DND-41 (cell line): Measurements from ENCODE around the gene SLFN12L.
"Not testable (repeated sequence)": the region's sequence is repeated elsewhere in the genome, so short reads cannot be mapped to it uniquely, and the experiment has no call there.

ENCODE experiments used
- ATAC-seq: fragments of 200-7000 bp; cut with Tn5 transposase; 3 replicates; pipeline ENCODE4 v1.9.1; 2021; ENCODE audit warnings: low read depth; ENCODE audit not compliant: insufficient read depth
- DNase-seq: peaks from one replicate; pipeline ENCODE4 v3.0.0-alpha.2; 2020
- H2AFZ ChIP-seq: 2 replicates; pipeline ENCODE4 v1.6.0; 2012; ENCODE audit warnings: low read depth, low read length
- H3K27ac ChIP-seq: 2 replicates; pipeline ENCODE4 v1.5.1; 2012; ENCODE audit warnings: low read length, inconsistent platforms
- H3K27me3 ChIP-seq: fragments of 200-600 bp; sonication (generic); 2 replicates; pipeline ENCODE4 v1.6.0; 2012; ENCODE audit warnings: low read length, mild to moderate bottlenecking, inconsistent platforms; ENCODE audit not compliant: insufficient read depth, poor library complexity
- H3K36me3 ChIP-seq: 2 replicates; pipeline ENCODE4 v1.5.1; 2012; ENCODE audit warnings: low read length, inconsistent platforms; ENCODE audit not compliant: insufficient read depth
- H3K4me1 ChIP-seq: 2 replicates; pipeline ENCODE4 v1.5.1; 2012; ENCODE audit warnings: mild to moderate bottlenecking, low read length; ENCODE audit not compliant: insufficient read depth
- H3K4me2 ChIP-seq: 2 replicates; pipeline ENCODE4 v1.6.0; 2012; ENCODE audit warnings: mild to moderate bottlenecking, moderate library complexity, low read length, inconsistent platforms; ENCODE audit not compliant: insufficient read depth
- H3K4me3 ChIP-seq, 2 experiments: fragments of 200-600 bp in 1 of 2; shearing (Covaris generic) in 1 of 2; 2 replicates each; pipeline ENCODE4 v1.5.1; 2012 to 2016; ENCODE audit warnings: inconsistent platforms in 2 of 2, low read length in 2 of 2, mild to moderate bottlenecking in 2 of 2, low read depth in 1 of 2, moderate library complexity in 1 of 2
- H3K79me2 ChIP-seq: 2 replicates; pipeline ENCODE4 v1.6.0; 2012; ENCODE audit warnings: low read length, inconsistent platforms; ENCODE audit not compliant: insufficient read depth
- H3K9ac ChIP-seq: 2 replicates; pipeline ENCODE4 v1.6.0; 2012; ENCODE audit warnings: low read depth, mild to moderate bottlenecking, inconsistent platforms, low read length, moderate library complexity
- H3K9me3 ChIP-seq: 2 replicates; pipeline ENCODE4 v1.5.1; 2012; ENCODE audit warnings: low read length, moderate library complexity, mild to moderate bottlenecking, inconsistent platforms; ENCODE audit not compliant: insufficient read depth, severe bottlenecking
- H4K20me1 ChIP-seq: 2 replicates; pipeline ENCODE4 v1.6.0; 2012; ENCODE audit warnings: low read length; ENCODE audit not compliant: insufficient read depth
- CTCF ChIP-seq: IDR thresholded peaks from 2 replicates; pipeline ENCODE4 v1.5.1; 2012; ENCODE audit warnings: borderline replicate concordance, low read length, moderate library complexity, mild to moderate bottlenecking; ENCODE audit not compliant: poor library complexity, severe bottlenecking; ENCODE audit errors: extremely low read depth
- EZH2 ChIP-seq: IDR thresholded peaks from 3 replicates; pipeline ENCODE4 v1.6.1; 2012; ENCODE audit warnings: borderline replicate concordance, low read depth, mild to moderate bottlenecking, moderate library complexity, low read length, inconsistent platforms; ENCODE audit not compliant: severe bottlenecking

Gene SLFN12L

GRCh38 chr17:35468475-35468874 lies 69.0 kb downstream of the SLFN12L start:
- Histone ChIP-seq H3K9me3 (no peaks in the 10 kb centered on the region), H4K20me1 (no peaks in the 10 kb centered on the region), H3K4me3 (no peak overlapping the region), H3K27ac (no peak overlapping the region), H2AFZ (no peak overlapping the region), H3K27me3 (no peaks in the 10 kb centered on the region), H3K79me2 (peaks cover 19% of the 10 kb centered on the region), H3K4me1 (no peaks in the 10 kb centered on the region), H3K4me2 (no peak overlapping the region), H3K9ac (no peak overlapping the region), H3K36me3 (peaks cover 11% of the 10 kb centered on the region; the same call in 1 of the 2 replicates)
- TF ChIP-seq EZH2, result no peak
- no peak for ATAC-seq
- DNase-seq, result no peak

- DNase-seq, result peak; percentile 15
Measured at GRCh38 chr17:35467824-35468223, 69.7 kb downstream of the SLFN12L start.

GRCh38 chr17:35460354-35460851 lies 77.1 kb downstream of the SLFN12L start:
- no peak for DNase-seq
- H3K4me3 ChIP-seq, result no peak overlapping the region
- H3K4me1 ChIP-seq, result no peaks in the 10 kb centered on the region
- H3K27me3 ChIP-seq, result no peaks in the 10 kb centered on the region
- no peaks in the 10 kb centered on the region for H3K36me3 ChIP-seq
- no peak for ATAC-seq
- no peak overlapping the region for H2AFZ ChIP-seq
- no peak overlapping the region for H3K27ac ChIP-seq
- no peak for TF ChIP-seq EZH2
- peaks cover under 1% of the 10 kb centered on the region; the same call in 1 of the 2 replicates for H3K79me2 ChIP-seq
- H3K9ac ChIP-seq, result no peak overlapping the region
- no peak overlapping the region for H3K4me2 ChIP-seq
- no peaks in the 10 kb centered on the region for H3K9me3 ChIP-seq
- H4K20me1 ChIP-seq, result no peaks in the 10 kb centered on the region

More at GRCh38 chr17:35467824-35468223, 69.7 kb downstream of the SLFN12L start:
- ATAC-seq, result peak; percentile 52
- H3K4me3 ChIP-seq, result no peak overlapping the region
- no peak overlapping the region for H2AFZ ChIP-seq
- no peaks in the 10 kb centered on the region for H4K20me1 ChIP-seq
- no peaks in the 10 kb centered on the region for H3K9me3 ChIP-seq
- H3K36me3 ChIP-seq, result peaks cover 9% of the 10 kb centered on the region; the same call in 1 of the 2 replicates
- peaks cover 19% of the 10 kb centered on the region for H3K79me2 ChIP-seq
- no peak overlapping the region for H3K4me2 ChIP-seq
- H3K27me3 ChIP-seq, result no peaks in the 10 kb centered on the region
- H3K9ac ChIP-seq, result no peak overlapping the region
- no peaks in the 10 kb centered on the region for H3K4me1 ChIP-seq
- H3K27ac ChIP-seq, result no peak overlapping the region
- TF ChIP-seq CTCF, result no peak
- TF ChIP-seq EZH2, result no peak

- H3K36me3 ChIP-seq, H4K20me1 ChIP-seq, H3K27me3 ChIP-seq: not testable (repeated sequence)
Measured at GRCh38 chr17:35454035-35454434, 83.4 kb downstream of the SLFN12L start.

GRCh38 chr17:35453171-35453570 lies 84.3 kb downstream of the SLFN12L start:
- TF ChIP-seq CTCF (no peak), EZH2 (no peak)
- no peak overlapping the region for H3K27ac ChIP-seq
- H3K4me2 ChIP-seq, result no peak overlapping the region
- H3K9ac ChIP-seq, result no peak overlapping the region
- no peak overlapping the region for H2AFZ ChIP-seq
- no peak overlapping the region for H3K4me3 ChIP-seq
- ATAC-seq (no peak), DNase-seq (no peak)
- H3K4me1 ChIP-seq, result no peaks in the 10 kb centered on the region
- no peaks in the 10 kb centered on the region for H3K9me3 ChIP-seq
- H3K79me2 ChIP-seq, result no peaks in the 10 kb centered on the region
- H3K27me3 ChIP-seq, result no peaks in the 10 kb centered on the region
- H4K20me1 ChIP-seq, result peaks cover 3% of the 10 kb centered on the region; the same call in 1 of the 2 replicates
- H3K36me3 ChIP-seq, result peaks cover 8% of the 10 kb centered on the region; the same call in 1 of the 2 replicates

More at GRCh38 chr17:35454035-35454434, 83.4 kb downstream of the SLFN12L start:
- not testable (repeated sequence) for H2AFZ ChIP-seq, H3K4me1 ChIP-seq, ATAC-seq, DNase-seq, H3K4me2 ChIP-seq, H3K9ac ChIP-seq, H3K4me3 ChIP-seq, H3K27ac ChIP-seq, H3K9me3 ChIP-seq, H3K79me2 ChIP-seq
